ENCODE results near the gene TNKS1BP1.

DNA sequence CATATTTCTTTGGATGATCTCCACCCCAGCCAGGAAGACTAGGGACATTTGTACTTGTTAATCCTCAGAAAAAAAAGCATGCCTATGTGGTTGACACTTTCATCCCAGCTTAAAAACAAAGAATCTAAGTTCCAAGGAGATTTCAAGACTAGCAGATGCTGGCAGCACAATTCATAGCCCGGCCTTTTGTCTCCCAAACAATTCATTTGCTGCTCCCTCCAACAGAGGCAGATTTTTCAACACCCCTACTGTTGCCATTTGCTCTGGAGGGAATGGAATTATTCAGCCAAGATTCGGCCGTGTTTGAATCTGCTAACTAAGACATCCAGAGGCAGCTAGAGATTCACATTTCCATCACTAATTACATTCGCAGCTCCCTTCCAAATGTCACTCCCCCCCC is 28.7 kb upstream of the TNKS1BP1 start:
- TF ChIP-seq, protein P1, sequence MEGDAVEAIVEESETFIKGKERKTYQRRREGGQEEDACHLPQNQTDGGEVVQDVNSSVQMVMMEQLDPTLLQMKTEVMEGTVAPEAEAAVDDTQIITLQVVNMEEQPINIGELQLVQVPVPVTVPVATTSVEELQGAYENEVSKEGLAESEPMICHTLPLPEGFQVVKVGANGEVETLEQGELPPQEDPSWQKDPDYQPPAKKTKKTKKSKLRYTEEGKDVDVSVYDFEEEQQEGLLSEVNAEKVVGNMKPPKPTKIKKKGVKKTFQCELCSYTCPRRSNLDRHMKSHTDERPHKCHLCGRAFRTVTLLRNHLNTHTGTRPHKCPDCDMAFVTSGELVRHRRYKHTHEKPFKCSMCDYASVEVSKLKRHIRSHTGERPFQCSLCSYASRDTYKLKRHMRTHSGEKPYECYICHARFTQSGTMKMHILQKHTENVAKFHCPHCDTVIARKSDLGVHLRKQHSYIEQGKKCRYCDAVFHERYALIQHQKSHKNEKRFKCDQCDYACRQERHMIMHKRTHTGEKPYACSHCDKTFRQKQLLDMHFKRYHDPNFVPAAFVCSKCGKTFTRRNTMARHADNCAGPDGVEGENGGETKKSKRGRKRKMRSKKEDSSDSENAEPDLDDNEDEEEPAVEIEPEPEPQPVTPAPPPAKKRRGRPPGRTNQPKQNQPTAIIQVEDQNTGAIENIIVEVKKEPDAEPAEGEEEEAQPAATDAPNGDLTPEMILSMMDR (IDR thresholded peaks at IDR 0.05; ENCODE audit: poor library complexity) = no peak
- no peak for TF ChIP-seq EZH2 (IDR thresholded peaks at IDR 0.05; ENCODE audit: borderline replicate concordance)
